Measurements from ENCODE around the gene ZNF337.

The ZNF337 gene

GRCh38 chr20:25629816-25630499 is 66.7 kb downstream of the ZNF337 start:
- no peak for DNase-seq (ENCODE audit: low read depth in 2 of 2)

DNA sequence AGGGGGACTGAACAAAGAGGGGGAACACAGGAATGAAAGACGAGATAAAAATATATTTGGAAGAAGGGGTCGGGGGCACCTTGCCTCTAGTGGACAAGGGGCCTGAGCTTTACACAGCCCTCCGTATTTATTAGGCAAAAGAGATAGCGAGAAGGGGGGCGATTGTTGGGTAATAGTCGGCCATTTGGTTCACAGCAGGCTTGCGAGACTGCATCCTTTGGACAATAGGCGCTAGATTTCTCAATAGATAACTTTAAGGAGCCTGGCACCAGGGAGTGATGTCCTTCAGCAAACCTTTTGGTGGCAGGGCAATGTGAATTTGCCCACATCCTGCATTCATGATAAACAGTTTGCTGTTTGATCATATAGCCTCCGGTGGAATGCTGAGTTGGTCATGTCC is 69.9 kb downstream of the ZNF337 start:
- no peak for DNase-seq (ENCODE audit: low read depth in 2 of 2)

DNA sequence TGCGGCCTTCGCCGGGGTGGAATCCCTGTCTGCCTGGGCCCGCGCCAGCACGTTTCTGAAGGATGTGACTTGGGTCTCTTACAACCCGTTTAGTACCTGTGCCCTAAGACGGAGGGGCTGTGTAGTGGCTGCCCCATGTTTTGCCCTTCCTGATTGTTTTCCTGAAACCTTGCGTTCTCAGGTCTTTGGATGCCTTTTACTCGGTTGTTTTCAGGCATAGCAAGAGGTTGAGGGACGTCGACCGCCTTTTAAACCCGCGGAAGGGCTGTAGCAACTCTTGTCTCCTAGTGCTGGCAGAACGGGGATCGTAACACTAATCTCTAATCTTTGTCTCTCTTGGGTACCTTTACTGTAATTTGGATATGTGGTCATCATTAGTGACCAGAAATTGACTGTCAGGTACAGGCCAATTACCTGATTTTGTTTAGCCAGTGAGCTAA is 72.1 kb downstream of the ZNF337 start:
- no peak for DNase-seq (ENCODE audit: low read depth in 2 of 2)

All from fibroblast of skin of left biceps (primary cell).